ENCODE data around the gene UBE2C. TPM values are rescaled to one million over a fixed set of nuclear protein-coding genes. Genes with fewer than 3 reads are reported as not detected.
A peak's percentile ranks its signal among the peaks of the same experiment; 100 is the strongest.

The UBE2C gene
- total and polyA plus RNA-seq, 2 of the 8 experiments (the other 6 are each of a cell fraction or from before 2014, with no cell fraction given) = 243 to 326 TPM

DNA sequence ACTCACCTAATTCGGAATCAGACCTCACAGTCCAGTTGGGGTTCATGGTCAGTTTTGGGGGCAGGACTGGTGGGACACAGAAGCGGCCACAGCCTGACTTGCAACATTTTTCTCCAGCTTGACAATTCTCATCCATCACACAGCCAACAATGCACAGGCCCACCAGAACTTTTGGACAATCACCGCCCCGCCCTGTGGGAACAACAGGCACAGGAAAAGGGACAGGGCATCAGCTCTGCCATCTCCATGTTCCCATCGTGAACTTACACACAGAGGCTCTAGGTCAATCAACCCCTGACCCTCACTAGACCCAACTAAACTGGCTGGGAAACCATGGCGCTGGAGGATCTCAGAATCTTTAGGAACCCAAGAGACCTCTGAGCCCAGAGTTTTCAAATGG lies 37.0 kb upstream of the UBE2C start:
- ChIA-PET CTCF (ENCODE audit: partially characterized antibody) (interaction anchor here (1.4 to 3.1 kb wide), 2 partner anchors 237 to 238 kb away, joined by 5 to 11 read pairs; partner anchors contain the start of gene WFDC6), POLR2A (ENCODE audit: partially characterized antibody) (interaction anchor here (1.6 kb wide), 1 partner anchor 16 kb away, joined by 3 read pairs; the partner anchor contains the start of genes DNTTIP1 and WFDC3)
- H3K4me2 ChIP-seq (ENCODE audit: insufficient read depth in 1 of 2, low read depth in 2 of 2, low read length in 2 of 2) = no peak overlapping the region
- peaks cover 0 to 4% (median 1%) of the 10 kb centered on the region in 4 experiments; a peak in 4 of 7 replicates for H3K4me1 ChIP-seq (replicated peaks in 1 of 4; ENCODE audit: control insufficient read depth in 3 of 4, insufficient read depth in 4 of 4, low read length in 3 of 4)
- H2BK12ac ChIP-seq (ENCODE audit: low read depth, low read length) = no peak overlapping the region
- no peak for FAIRE-seq
- H3K14ac ChIP-seq (ENCODE audit: insufficient read length) = no peak overlapping the region
- H3K27me3 ChIP-seq (replicated peaks in 1 of 4; ENCODE audit: control insufficient read depth in 3 of 4, extremely low read depth in 1 of 4, insufficient read depth in 3 of 4, low read length in 3 of 4) = no peaks in the 10 kb centered on the region
- H3K23me2 ChIP-seq (ENCODE audit: low read depth, low read length) = no peaks in the 10 kb centered on the region
- no peak overlapping the region for H2BK120ac ChIP-seq (replicated peaks; ENCODE audit: low read depth, low read length)
- no peak overlapping the region for H3K4me3 ChIP-seq (ENCODE audit: extremely low read depth in 1 of 4, insufficient read depth in 2 of 4, low read depth in 3 of 4, low read length in 4 of 4)
- no peak overlapping the region for H3K18ac ChIP-seq (ENCODE audit: extremely low read depth, low read length)
- H3K56ac ChIP-seq (replicated peaks; ENCODE audit: insufficient read length, low read depth, low read length) = no peak overlapping the region
- 0 out of 2 replicates have a peak overlapping the region, but pooled peaks have one; percentile 9 for H2AK5ac ChIP-seq (ENCODE audit: low read depth, low read length)
- WGBS, 2 experiments (ENCODE audit: extremely low coverage in 1 of 2, insufficient coverage in 1 of 2, insufficient read length in 1 of 2, insufficient replicate concordance in 2 of 2, low coverage in 1 of 2, low lambda C conversion rate in 2 of 2, missing lambda C conversion rate in 1 of 2) = 93% methylated on average over 6 of the region's 6 CpGs; no CpG with 5 or more reads in 1 of the 2 experiments
- no peak overlapping the region for H4K5ac ChIP-seq (ENCODE audit: insufficient read length, low read depth, low read length)
- H3K4ac ChIP-seq (replicated peaks; ENCODE audit: insufficient read length, low read depth, low read length) = no peak overlapping the region
- no peaks in the 10 kb centered on the region for H3K79me2 ChIP-seq (ENCODE audit: control insufficient read depth in 1 of 2, insufficient read depth in 2 of 2, low read length in 2 of 2)
- H4K8ac ChIP-seq (ENCODE audit: extremely low read depth, insufficient read depth, low read length) = no peak overlapping the region
- no peak overlapping the region for H3K9ac ChIP-seq (replicated peaks in 1 of 4; ENCODE audit: extremely low read depth in 1 of 4, low read depth in 3 of 4, low read length in 3 of 4)
- no peak for DNase-seq (ENCODE audit: low read depth in 1 of 2, low spot score in 2 of 2)
- no peak overlapping the region for H2BK20ac ChIP-seq (ENCODE audit: low read length)
- no peak overlapping the region for H2AFZ ChIP-seq (ENCODE audit: low read length)
- H2BK5ac ChIP-seq (ENCODE audit: low read depth, low read length) = no peak overlapping the region
- no peaks in the 10 kb centered on the region for H3K36me3 ChIP-seq (ENCODE audit: control insufficient read depth in 2 of 4, insufficient read depth in 4 of 4, low read length in 3 of 4)
- H3K9me3 ChIP-seq (ENCODE audit: insufficient read depth in 2 of 2, low read depth in 1 of 2, low read length in 1 of 2) = no peaks in the 10 kb centered on the region
- no peak overlapping the region for H3K23ac ChIP-seq (ENCODE audit: insufficient read length)
- no peaks in the 10 kb centered on the region for H3K79me1 ChIP-seq (ENCODE audit: low read depth, low read length)
- H4K20me1 ChIP-seq (replicated peaks in 1 of 2; ENCODE audit: control insufficient read depth in 1 of 2, insufficient read depth in 2 of 2, low read length in 2 of 2) = no peaks in the 10 kb centered on the region
- no peak overlapping the region for H2BK15ac ChIP-seq (ENCODE audit: low read length)
- H4K91ac ChIP-seq (replicated peaks; ENCODE audit: insufficient read length, low read length) = no peak overlapping the region
- H3K27ac ChIP-seq (ENCODE audit: low read depth, low read length) = no peak overlapping the region
- TF ChIP-seq KDM1A (IDR thresholded peaks at IDR 0.05; ENCODE audit: borderline replicate concordance, low read length) (no peak), HDAC2 (IDR thresholded peaks at IDR 0.05; ENCODE audit: borderline replicate concordance in 1 of 2, low read depth in 2 of 2, low read length in 2 of 2) (no peak), TAF7 (optimal IDR thresholded peaks at IDR 0.05; ENCODE audit: borderline replicate concordance, low read depth, low read length) (no peak), KDM4A (IDR thresholded peaks at IDR 0.05; ENCODE audit: low read depth, low read length, severe bottlenecking) (no peak)

Measured in H1 (cell line).